Measurements from ENCODE around the gene HCFC1.

The HCFC1 gene

DNA sequence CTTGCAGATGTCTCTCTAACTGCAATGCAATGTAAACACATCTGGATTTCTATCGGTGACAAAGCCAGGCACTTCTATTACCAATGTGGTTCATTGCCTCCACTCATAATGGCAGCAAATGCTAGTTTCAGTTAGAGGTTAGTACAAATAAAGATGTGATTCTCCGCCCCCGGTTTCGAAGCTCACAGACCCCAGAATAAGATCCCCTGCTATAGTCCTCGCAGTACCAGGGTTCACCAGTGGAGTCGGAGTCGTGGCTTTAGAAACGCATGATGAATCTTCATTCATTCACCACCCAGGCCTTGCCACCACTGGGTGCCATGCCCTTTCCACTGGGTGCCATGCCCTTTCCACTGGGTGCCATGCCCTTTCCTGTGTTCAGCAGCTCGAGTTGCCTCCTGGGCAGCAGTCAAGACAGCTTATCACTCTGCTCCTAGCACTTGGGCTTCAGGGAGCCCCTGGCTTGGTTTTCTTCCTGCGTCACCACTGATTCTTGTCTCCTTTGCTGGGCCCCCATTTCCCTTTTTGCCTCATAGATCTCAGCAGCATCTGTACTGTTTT, 33.3 kb downstream of the HCFC1 start:
- no peak for DNase-seq (ENCODE audit: low spot score)

DNA sequence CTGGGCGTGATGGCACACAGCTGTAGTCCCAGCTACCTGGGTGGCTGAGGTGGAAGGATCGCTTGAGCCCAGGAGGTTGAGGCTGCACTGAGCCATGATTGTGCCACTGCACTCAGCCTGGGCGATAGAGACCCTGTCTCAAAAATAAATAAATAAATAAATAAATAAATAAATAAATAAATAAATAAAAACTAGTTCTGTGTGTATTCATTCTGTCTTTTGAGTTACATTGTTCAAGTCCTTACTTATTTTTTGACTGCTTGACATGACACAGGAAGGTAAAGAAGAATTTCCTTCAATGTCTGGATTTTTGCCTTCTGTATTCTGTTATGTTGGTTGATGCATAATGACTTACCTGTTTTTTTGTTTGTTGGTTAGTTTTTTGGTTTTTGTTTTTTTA, 34.6 kb downstream of the HCFC1 start:
- no peak for DNase-seq (ENCODE audit: low spot score)

DNA sequence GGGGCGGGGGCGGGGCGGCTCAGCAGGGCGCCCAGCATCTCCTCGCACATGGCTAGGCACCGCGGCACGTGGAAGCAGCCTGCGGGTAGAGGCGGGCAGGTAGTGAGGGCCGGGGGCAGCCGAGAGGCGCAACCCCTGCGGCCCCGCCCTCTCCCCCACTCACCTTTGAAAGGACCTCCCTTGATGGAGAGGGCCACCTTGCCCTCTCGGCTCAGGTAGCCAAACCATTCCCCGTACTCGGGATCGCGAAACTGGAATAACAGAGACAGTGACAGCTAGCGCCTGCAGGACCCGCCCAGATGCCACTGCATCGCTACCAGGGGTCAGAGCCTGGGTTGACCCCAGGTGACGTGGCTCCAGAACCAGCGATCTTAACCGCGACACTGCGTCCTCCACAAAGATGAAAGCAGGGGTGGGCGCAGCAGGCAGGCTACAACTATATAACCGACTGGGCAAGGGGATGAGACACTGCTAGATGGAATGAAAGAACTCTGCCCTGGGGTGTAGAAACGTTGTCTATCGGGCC, 36.2 kb downstream of the HCFC1 start:
- no peak for DNase-seq (ENCODE audit: low spot score)

DNA sequence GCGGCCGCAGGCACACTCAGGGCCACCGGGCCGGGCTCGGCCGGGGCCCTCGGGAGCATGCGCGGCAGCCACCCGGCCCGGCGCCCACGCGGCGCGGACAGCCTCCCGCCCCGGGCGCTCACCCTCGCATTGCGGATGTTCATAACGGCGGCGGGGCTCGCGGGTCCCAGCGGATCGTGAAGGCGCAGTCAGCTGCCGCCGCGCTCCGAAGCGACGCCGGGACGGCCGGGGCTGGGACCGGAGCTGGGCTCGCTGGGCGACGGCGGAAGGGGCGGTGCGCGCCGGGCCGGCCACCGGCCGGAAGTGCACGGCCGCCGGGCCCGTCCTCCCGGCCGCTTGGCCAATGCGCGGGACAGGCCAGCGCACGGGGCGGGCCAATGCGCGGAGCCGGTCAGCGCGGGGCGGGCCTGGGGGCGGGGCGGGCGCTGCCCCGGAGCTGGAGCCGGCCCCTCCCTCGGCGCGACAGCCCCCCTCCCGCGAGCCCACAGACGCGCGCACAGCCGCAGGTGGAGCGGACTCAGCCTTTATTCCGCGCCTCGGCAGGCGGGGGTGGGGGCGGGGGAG, 36.8 kb downstream of the HCFC1 start, which contains the start of gene NAA10:
Gene NAA10 (minus strand): TSS at position 276 of the 564 bp plus-strand sequence. CDS start 133 bp downstream, at position 143.
- DNase-seq (ENCODE audit: low spot score): peak; percentile 53

DNA sequence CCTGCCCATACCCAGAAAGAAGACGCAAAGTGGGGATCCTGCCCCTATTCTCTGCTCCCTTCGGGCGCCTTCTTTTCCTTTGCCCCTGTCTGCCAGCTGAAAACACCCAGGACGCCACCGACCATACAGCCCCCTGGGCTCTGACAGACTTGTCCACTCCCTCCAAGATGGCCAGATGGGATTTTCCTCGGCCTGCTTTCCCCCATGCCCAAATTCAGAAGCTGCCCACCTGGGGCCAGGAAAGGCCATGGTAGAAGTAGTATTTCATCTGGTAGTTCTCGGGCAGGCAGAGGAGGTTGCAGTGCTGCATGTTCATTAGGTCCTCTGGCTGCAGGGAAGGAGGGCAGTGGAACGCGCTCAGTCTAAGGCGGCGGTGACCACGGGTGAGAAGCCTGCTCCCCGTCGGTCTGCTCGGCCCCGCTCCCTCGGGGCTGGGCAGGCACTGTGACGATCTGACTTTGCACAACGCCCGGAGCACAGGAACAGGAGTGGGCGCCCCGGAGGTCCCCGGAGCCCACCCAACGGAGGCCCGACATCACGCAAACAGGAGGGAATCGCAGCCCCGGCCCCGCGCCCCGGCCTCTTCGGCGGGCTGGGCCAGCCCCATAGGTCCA, 37.4 kb downstream of the HCFC1 start:
- no peak for DNase-seq (ENCODE audit: low spot score)

DNA sequence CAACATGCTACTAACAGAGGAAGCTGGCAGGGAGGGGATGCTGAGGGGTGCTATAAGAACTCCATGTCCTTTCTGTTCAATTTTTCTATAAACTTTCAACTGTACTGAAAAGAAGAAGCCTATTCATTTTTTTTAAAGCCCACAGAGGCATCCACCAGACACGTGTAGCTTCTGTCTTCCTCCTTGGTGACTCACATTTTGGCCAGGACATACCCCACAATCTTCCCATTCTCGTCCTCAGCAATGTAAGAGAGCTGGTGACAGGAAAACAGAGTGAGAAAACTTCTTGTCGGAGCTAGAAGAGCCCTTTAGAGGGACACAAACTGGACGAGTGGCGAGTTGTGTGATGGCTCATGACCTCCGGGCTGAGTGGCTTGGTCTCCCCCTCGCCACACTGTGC, 37.9 kb downstream of the HCFC1 start:
- peak; percentile 40 for DNase-seq (ENCODE audit: low spot score)

DNA sequence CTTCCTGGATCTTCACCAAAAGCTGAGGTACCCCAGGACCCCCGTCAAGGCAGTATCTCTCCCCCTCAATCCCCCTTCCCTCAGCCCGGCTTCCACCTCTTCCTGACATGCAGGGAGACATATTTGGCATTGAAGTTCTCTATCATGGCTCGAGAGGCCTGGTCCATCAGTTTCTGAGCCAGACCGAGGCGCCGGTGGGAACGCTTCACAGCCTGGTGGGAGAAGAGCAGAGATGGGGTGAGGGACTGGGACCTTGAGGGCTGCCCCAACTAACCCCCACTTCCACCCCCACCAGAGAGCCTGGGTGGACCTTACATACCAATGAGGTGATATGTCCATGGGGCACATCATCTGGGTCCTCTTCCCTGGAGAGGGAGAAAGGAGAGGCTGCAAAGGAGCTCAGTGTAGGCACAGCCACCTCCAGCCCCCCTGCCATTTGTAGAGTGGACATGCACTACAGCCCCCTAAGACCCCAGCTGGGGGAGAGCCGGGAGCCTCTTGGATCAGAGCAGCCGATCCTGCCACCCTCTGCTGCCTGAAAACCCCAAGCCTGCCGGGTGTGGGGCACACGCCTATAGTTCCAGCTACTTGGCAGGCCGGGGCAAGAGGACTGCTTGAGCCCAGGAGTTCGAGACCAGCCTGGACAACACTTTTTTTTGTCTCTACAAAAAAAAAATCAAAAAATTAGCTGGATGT, 39.2 kb downstream of the HCFC1 start:
- DNase-seq (ENCODE audit: low spot score): no peak

DNA sequence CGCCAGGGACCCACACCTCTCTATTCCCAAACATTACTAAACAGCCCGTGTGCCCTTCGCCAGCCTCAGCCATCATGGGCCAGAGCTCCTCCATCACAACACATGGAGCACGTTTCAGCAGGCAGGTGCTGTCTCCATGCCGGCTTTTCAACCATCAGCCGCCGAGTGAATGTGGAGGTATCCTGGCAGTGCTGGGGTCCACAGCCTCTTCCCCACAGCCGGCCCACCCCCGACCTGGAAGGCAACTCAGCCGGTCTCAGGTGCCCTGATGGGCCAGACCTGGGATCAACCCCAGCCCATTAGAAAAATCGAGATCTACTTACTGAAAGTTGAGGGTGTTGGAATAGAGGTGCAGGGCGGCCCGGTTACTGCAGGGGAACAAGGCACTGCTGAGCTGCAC, 39.9 kb downstream of the HCFC1 start:
- DNase-seq (ENCODE audit: low spot score): no peak

DNA sequence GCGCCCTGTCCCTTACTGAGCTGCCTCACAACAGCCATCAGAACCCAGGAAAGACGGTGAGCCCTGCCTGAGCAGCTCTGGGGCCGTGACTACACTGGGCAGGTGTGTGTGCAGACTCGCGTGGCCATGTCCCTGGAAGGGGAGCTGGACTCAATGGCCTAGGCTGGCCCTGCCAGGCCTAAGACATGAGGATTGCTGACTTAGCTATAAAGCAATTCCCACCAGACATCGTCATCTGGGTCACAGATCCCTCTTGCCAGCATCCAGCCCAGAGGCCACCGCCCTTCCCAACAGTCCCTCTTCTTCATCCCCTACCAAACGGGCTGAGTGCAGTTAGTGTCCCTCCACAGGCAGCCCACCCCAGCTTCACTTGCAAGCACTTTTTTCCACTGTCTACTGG, 40.5 kb downstream of the HCFC1 start:
- no peak for DNase-seq (ENCODE audit: low spot score)

DNA sequence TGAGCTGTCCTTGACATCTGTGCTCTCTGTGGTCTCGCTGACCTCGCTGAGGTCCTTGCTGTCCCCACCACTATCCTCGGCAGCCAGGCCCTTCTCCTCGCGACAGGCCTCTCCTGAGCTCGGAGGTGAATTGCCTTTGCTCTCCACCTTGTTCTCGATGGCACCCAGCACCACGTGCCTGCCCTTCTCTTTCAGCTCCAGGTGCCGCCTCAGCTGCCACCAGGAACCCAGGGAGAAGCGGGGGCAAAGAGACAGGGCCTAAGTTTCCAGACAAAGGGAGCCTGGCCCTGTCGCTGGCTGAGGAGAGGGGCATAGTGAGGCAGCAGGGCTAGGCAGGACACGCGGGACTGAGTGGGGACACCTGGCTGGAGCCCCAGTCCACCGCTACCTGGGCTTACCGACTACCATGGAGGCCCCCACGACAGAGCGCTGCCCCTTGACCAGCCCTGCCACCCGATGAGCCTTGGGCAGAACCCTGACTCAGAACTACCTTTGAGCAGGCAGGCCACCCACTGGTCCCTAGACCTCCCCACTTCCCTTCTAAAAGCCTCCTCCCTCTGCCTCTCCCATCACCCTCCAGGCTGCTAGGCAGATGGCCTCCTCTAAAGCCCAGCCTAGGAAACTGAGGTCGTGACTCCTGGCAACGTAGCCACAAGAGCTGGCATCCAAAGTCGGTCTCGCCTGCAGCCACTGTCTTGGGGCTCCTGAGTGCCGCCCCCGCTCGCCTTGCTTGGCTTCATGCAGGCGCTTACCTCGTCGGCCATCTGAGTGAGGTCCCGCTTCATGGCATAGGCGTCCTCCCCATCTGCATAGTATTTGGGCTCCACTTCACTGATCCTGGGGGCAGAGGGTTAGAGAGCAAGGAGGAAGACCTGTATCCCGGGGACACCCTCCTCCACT, 41.4 kb downstream of the HCFC1 start:
- DNase-seq (ENCODE audit: low spot score): no peak

DNA sequence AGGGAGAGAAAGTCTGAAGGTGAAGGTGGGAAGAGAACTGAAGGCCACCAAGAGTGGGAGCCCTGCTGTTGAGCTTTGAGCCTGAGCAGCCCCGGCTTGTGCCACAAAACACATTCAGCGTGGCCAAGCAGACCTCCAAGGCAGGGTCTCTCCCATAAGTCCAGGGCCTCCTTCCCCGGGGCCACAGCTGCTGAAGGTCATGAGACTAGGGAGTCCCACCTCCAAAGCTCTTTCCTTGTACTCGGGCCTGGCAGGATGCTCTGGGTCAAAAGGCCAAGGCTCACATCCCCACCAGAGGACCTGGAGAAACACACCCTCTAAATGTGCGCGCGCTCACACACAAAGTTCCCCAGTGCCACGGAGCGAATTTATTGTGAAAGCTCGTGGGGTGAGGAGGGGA, 42.0 kb downstream of the HCFC1 start:
- DNase-seq (ENCODE audit: low spot score): no peak

DNA sequence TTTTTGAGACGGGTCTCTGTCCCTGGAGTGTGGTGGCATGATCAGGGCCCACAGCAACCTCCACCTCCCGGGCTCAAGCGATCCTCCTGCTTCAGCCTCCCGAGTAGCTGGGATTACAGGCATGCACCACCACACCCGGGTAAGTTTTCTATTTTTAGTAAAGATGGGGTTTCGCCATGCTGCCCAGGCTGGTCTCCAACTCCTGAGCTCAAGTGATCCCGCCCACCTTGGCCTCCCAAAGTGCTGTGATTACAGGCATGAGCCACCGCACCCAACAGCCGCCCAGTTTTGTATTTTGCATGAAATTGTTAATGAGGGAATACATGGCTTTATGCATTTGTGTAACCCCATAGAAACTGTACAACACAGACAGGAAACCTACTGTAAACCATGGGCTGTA, 42.8 kb downstream of the HCFC1 start:
- no peak for DNase-seq (ENCODE audit: low spot score)

DNA sequence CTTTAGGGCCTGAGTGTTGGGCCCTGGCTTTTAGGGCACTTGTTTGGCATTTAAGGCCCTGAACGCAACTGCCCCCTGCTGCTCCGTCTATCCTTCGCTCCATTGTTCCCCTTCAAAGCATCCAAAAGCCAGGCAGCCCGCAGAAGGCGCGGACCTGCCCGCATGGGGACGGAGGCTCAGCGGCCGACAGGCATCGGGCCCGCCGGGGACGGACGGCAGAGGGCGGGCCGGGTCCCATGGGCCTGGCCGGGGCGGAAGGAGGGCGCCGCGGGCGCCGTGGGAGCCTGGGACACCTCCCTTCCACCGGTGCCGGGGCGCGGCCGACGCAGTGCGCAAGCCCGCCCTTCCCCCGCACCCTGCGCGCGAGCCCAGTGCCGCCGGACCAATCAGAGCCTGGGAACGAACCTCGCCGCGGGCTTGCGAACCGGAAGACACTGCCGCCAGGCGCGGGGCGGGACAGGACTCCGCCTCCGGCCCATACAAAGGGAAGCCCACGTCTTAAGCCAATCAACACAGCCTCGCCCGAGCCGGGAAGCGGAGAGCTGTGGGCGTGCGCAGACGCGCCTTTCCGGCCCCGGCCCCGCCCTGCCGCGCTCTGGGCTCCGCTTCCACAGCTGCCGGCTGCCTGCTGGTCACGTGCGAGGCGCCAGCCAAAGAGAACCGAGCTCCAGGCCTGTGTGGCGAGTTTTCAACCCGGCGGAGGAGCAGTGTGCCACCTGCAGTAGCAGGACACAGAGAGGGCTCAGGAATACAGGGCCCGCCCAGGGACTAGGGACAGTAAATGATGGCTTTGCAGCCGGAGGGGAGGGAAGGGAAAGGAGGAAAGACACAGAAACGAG, 43.5 kb downstream of the HCFC1 start:
- peak; percentile 97 for DNase-seq (ENCODE audit: low spot score)

DNA sequence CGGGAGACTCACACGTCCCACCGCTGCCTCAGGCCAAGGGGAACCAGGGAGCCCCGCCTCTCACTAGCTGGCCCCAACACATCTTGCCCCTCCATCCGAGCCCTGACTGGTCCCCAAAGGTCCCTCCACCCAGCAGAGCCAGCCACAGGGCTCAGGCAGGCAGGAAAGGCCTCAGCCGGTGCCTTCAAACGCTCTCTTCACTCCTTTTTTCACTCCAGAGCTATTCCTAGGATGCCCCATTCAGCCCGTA, 44.0 kb downstream of the HCFC1 start:
- DNase-seq (ENCODE audit: low spot score): no peak

DNA sequence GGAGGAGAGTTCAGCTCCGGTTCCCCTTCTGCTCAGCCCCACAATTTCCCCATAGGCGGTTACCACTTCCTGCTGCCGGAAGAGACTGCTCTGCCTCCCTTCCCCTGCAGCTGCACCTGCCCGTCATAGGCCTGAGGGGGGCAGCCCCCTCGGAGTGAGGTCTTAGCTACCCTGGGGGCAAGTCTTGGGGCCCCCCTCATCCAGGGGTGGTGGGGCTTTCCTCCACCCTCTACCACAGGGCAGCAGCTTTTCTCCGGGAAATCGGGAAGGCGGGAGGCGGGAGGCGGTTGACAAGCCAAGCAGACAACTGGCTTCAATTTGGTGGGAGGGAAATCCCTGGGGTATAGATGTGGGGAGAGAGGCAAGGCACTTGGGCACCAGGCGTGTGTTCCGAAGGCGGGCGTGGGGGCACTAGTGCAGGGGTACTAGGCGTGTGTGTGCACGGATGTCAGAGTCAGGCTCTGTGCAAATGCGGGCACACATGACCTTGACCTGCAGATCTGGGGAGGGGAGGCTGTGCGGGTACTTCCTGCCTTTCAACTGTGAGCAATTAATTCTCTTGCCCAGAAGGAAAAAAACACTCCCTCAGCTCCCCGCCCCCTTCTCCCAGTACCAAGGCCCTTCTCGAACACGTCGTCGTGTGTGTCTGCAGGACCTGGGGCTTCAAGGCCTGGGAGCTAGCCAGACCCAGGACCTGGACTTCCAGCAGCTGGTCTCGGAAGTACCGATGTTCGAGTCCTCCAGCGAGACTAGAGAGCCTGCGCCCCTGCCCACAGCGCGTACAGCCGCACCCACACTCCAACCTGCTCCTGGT, 44.6 kb downstream of the HCFC1 start:
- no peak for DNase-seq (ENCODE audit: low spot score)

DNA sequence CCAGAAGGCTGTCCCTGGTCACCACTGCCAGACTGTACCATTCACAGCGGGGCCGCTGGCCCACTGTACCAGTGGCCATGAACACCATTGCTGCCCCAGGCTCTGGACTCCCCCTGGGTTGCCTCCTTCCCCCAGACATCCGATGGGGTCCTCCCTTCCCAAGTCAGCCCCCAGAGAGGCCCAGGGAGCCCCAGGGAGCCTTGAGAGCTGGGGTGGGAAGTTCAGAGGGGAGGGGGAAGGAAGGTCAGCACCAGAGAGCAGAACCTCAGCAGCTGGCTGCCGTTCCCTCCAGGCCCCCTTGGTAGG, 45.1 kb downstream of the HCFC1 start:
- no peak for DNase-seq (ENCODE audit: low spot score)

DNA sequence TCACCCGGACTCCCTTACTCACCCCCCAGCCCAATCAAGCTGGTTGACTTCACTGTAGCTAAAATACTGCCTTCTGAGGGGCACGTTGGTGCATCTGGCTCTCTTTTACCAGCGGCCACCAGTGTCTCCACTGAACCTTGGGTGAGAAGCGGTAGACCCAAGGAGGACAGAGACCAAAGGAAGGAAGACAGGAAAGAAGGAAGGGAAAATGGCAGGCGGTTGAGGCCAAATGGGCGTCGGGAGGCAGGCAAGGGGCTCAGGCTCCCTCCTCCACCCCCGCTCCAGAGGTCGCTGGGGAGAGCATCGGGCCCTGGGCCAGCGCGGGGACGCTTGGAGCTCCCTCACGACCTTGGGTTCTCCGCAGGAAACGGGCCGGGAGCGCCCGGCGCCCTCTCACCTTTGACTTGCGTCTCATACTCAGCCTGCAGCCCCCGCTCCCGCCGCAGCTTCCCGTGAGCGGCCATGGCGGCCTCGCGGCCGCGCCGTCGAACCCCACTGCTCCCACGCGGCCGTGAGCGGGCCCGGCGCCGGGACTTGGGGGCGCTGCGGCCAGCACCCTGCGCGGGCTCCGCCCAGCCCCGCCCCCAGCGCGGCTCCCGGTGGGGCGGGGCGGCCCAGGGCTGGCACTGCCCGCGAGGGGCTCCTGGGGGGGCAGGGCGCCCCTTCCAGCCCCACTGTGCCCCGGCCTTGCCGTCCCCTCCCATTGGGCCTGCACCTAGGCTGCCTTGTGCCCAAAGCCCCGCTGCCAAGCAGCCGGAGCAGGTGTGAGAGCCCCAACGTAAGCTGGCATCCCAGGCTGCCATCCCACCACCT, 45.7 kb downstream of the HCFC1 start, which contains the start of gene ARHGAP4:
Gene ARHGAP4 (minus strand): TSS at position 526 of the 813 bp plus-strand sequence. CDS start 62 bp downstream, at position 464.
- DNase-seq (ENCODE audit: low spot score): no peak

DNA sequence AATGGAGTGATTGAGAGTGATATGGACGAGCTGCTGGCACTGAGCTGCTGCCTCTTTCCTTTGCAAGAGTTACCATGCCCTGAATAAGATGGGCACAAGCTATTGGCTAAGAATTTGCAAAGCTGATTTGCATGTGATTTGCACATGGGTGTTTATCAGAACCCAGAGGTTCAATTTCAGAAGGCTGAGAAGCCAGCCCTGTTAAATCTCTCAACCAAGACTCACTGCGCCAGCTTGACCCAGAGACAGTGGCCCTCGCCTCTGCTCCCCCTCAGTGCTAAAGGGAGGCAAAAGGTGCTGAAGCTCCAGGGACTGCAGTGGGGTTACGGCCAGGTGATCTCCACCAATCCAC, 46.3 kb downstream of the HCFC1 start:
- no peak for DNase-seq (ENCODE audit: low spot score)

DNA sequence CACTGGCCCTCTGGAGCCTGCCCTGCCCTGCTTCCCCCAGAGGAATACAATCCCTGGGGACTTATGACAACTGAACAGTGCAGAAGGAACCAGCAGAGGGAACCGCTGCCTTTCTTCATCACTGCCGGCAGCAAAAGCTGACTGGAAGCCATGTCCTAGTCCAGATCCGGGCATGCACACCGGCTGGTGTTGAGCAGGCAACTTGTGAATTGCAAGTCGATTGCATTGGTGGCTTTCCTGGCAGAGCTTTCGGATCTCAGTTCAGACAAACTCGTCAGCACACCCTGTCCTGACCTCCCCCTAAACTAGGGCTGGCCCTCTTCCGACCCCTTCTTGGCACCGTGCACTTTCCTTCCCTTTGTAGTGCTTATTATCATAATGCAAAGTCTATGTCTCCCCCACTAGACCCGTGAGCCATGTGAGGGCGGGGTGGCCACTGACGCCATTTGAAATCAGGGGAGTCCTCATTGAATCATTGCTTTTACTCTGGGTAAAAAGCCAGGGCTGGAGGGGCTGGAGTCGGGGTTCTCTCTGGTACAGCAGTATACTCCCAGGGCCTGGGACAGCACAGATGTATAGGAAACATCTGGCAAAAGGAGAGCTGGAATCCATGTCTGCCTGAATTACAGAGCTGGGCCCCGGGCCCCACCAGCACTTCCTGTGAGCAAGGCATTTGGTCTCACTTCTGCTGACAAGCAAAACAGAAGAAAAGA, 47.3 kb downstream of the HCFC1 start:
- peak; percentile 52 for DNase-seq (ENCODE audit: low spot score)
